GM12878 (cell line): Measurements from ENCODE around the gene FZD10. TPM values are rescaled to one million over a fixed set of nuclear protein-coding genes. Genes with fewer than 3 reads are reported as not detected.

Experiments used
- ATAC-seq: fragments of 200-7000 bp; cut with Tn5 transposase; 3 replicates; pipeline ENCODE4 v1.9.1; 2020; ENCODE audit warnings: mild to moderate bottlenecking, moderate library complexity
- BruUV-seq: library from RNA; stranded (reverse); fragments of 400-500 nt; replicated peaks from 2 replicates; lab custom pipeline; 2021; lab: Mats Ljungman, UMichigan
- CTCF ChIA-PET: fragments of 300-600 bp; sonication (Branson Sonifier 250); formaldehyde crosslinking; extraction: SDS; loops from one replicate; lab custom pipeline; 2021; ENCODE audit warnings: inconsistent platforms; lab: Yijun Ruan, JAX
- POLR2A ChIA-PET: fragments of 350-600 bp; formaldehyde crosslinking; extraction: SDS; loops from one replicate; lab custom pipeline; 2021; ENCODE audit warnings: inconsistent platforms; lab: Charles Lee
- RAD21 ChIA-PET: fragments of 300-600 bp; sonication (Branson Sonifier 250); formaldehyde crosslinking; loops from one replicate; lab custom pipeline; 2023; ENCODE audit warnings: antibody characterized with exemption; ENCODE audit not compliant: unreplicated experiment; lab: Charles Lee
- SMC1A ChIA-PET: fragments of 300-600 bp; sonication (Branson Sonifier 250); formaldehyde crosslinking; loops from one replicate; lab custom pipeline; 2023; ENCODE audit not compliant: unreplicated experiment, uncharacterized antibody; lab: Charles Lee
- DNase-seq: peaks from one replicate; pipeline ENCODE4 v3.0.0-alpha.2; 2011; ENCODE audit warnings: low read depth, low spot score
- FAIRE-seq: peaks from 3 replicates; lab custom pipeline; 2011; peaks lifted over from hg19 to GRCh38; lab: Jason Lieb, UNC
- H2AFZ ChIP-seq: 2 replicates; pipeline ENCODE4 v1.6.0; 2011; ENCODE audit warnings: low read depth, low read length, control low read depth; ENCODE audit not compliant: control insufficient read depth
- H3K27ac ChIP-seq: 2 replicates; pipeline ENCODE4 v1.5.1; 2011; ENCODE audit warnings: control low read depth; ENCODE audit not compliant: control insufficient read depth, insufficient read depth
- H3K27me3 ChIP-seq, 2 experiments: replicated peaks in 1 of 2; 2 replicates each; pipeline versions ENCODE4 v1.6.0 to v1.6.1; 2011; ENCODE audit warnings: low read length in 1 of 2; ENCODE audit not compliant: control insufficient read depth in 2 of 2, insufficient read depth in 2 of 2
- H3K36me3 ChIP-seq, 2 experiments: 2 replicates each; pipeline ENCODE4 v1.5.1; 2011; ENCODE audit warnings: low read length in 1 of 2; ENCODE audit not compliant: control insufficient read depth in 2 of 2, insufficient read depth in 2 of 2
- H3K4me1 ChIP-seq: 2 replicates; pipeline ENCODE4 v1.6.1; 2011; ENCODE audit warnings: mild to moderate bottlenecking, low read length, moderate library complexity, mixed read lengths; ENCODE audit not compliant: control insufficient read depth, insufficient read depth
- H3K4me2 ChIP-seq: 2 replicates; pipeline ENCODE4 v1.6.0; 2011; ENCODE audit warnings: control low read depth; ENCODE audit not compliant: control insufficient read depth, insufficient read depth
- H3K4me3 ChIP-seq: fragments of 200-600 bp; sonication (generic); 2 replicates; pipeline ENCODE4 v1.5.1; 2016
- H3K79me2 ChIP-seq: 2 replicates; pipeline ENCODE4 v1.6.0; 2011; ENCODE audit warnings: low read length; ENCODE audit not compliant: control insufficient read depth, insufficient read depth
- H3K9ac ChIP-seq: 2 replicates; pipeline ENCODE4 v1.8.0; 2011; ENCODE audit warnings: low read length, control low read depth, mixed read lengths; ENCODE audit not compliant: control insufficient read depth, insufficient read depth
- H3K9me3 ChIP-seq: replicated peaks from 3 replicates; pipeline ENCODE4 v1.5.1; 2011; ENCODE audit warnings: mild to moderate bottlenecking, low read length; ENCODE audit not compliant: control insufficient read depth, insufficient read depth
- H4K20me1 ChIP-seq: 2 replicates; pipeline ENCODE4 v1.6.0; 2011; ENCODE audit not compliant: control insufficient read depth, insufficient read depth
- BHLHE40 ChIP-seq, 2 experiments: fragments of 450-650 bp in 1 of 2; IDR thresholded peaks; 2 replicates each; pipeline ENCODE4 v1.6.1; 2011 to 2017; ENCODE audit warnings: low read depth in 2 of 2, borderline replicate concordance in 1 of 2, improper control_type of control experiment in 1 of 2, low read length in 1 of 2, mild to moderate bottlenecking in 1 of 2
- BMI1 ChIP-seq: fragments of 450-650 bp; IDR thresholded peaks from 2 replicates; pipeline ENCODE4 v1.6.1; 2016; ENCODE audit warnings: mild to moderate bottlenecking, moderate library complexity, borderline replicate concordance
- EED ChIP-seq: sonication (generic); IDR thresholded peaks from 2 replicates; pipeline ENCODE4 v1.6.1; 2016; ENCODE audit warnings: antibody characterized with exemption, low read depth
- ELK1 ChIP-seq: IDR thresholded peaks from 2 replicates; pipeline ENCODE4 v1.6.1; 2012; ENCODE audit warnings: low read depth, low read length, improper control_type of control experiment
- HDGF ChIP-seq: fragments of 450-650 bp; IDR thresholded peaks from 2 replicates; pipeline ENCODE4 v1.6.1; 2016; ENCODE audit warnings: antibody characterized with exemption
- PBX3 ChIP-seq: IDR thresholded peaks from 2 replicates; pipeline ENCODE4 v1.6.1; 2011; ENCODE audit warnings: mild to moderate bottlenecking, low read depth, low read length, moderate library complexity; ENCODE audit not compliant: insufficient replicate concordance
- POLR2A ChIP-seq: IDR thresholded peaks from 2 replicates; pipeline ENCODE4 v1.6.1; 2011; ENCODE audit warnings: low read depth, mild to moderate bottlenecking, low read length
- SREBF2 ChIP-seq: IDR thresholded peaks from 2 replicates; pipeline ENCODE4 v1.6.1; 2012; ENCODE audit warnings: mild to moderate bottlenecking, low read length
- STAT3 ChIP-seq: IDR thresholded peaks from 2 replicates; pipeline ENCODE4 v1.6.1; 2011; ENCODE audit warnings: low read depth, low read length, improper control_type of control experiment
- TBL1XR1 ChIP-seq: IDR thresholded peaks from 2 replicates; pipeline ENCODE4 v1.6.1; 2012; ENCODE audit warnings: low read depth, low read length, improper control_type of control experiment
- TCF12 ChIP-seq: IDR thresholded peaks from 2 replicates; pipeline ENCODE4 v1.6.1; 2011; ENCODE audit warnings: low read depth, mild to moderate bottlenecking, low read length
- TCF3 ChIP-seq: IDR thresholded peaks from 2 replicates; pipeline ENCODE4 v1.6.1; 2012; ENCODE audit warnings: low read depth, mild to moderate bottlenecking, low read length, borderline replicate concordance; ENCODE audit not compliant: insufficient read depth
- TCF7 ChIP-seq: IDR thresholded peaks from 2 replicates; pipeline ENCODE4 v1.6.1; 2014; ENCODE audit warnings: antibody characterized with exemption, borderline replicate concordance
- YY1 ChIP-seq: IDR thresholded peaks from 2 replicates; pipeline ENCODE4 v1.6.1; 2011; ENCODE audit warnings: low read depth, mild to moderate bottlenecking, low read length
- ZBTB40 ChIP-seq: fragments of 450-650 bp; IDR thresholded peaks from 2 replicates; pipeline ENCODE4 v1.6.1; 2016; ENCODE audit warnings: mild to moderate bottlenecking, moderate library complexity, borderline replicate concordance
- WGBS: methylation state at CpG from one replicate; pipeline ENCODE4 v1.1.6; 2016; ENCODE audit warnings: low lambda C conversion rate; ENCODE audit not compliant: insufficient replicate concordance, insufficient coverage; ENCODE audit errors: missing lambda C conversion rate; 5-methylcytosine and 5-hydroxymethylcytosine counted together
- in situ Hi-C: fragments of 300-500 bp; cut with MboI; formaldehyde crosslinking; loops from 9 replicates; pipeline ENCODE4 v1.14.3; 2018; ENCODE audit warnings: mixed read lengths
- intact Hi-C: fragments of 100-400 bp; cut with micrococcal nuclease; formaldehyde crosslinking; loops from one replicate; pipeline ENCODE4 v1.14.2; 2022; ENCODE audit not compliant: unreplicated experiment
- polyA plus RNA-seq, 11 experiments: library from polyadenylated mRNA; depleted of rRNA in 4 of 11; unstranded in 6 of 11; stranded (reverse) in 5 of 11; fragments of >200 nt; fragmentation: Nextera tagmentation in 4 of 11; fragmentation: Illumina TruSeq in 1 of 11; extraction: Ambion mirVana in 4 of 11; extraction: Trizol in 1 of 11; gene quantifications; 1 replicate in 1 of 11; 2 replicates in 10 of 11; pipeline versions ENCODE4 v1.2.1 to v1.2.3, GENCODE V29; 2011 to 2016; ENCODE audit warnings: inconsistent platforms in 2 of 11, missing spikeins in 2 of 11, low read depth in 1 of 11
- total RNA-seq, 4 experiments: library from RNA; depleted of rRNA in 3 of 4; stranded (reverse); fragments of >200 nt in 3 of 4; fragmentation: Illumina TruSeq in 1 of 4; extraction: Trizol in 1 of 4; gene quantifications; 2 replicates each; pipeline versions ENCODE4 v1.2.1 to v1.2.3, GENCODE V29; 2013 to 2021
- TF ChIP-seq, protein P1 (sequence below): fragments of 150-350 bp; IDR thresholded peaks from 2 replicates; pipeline ENCODE4 v1.6.1; 2014; ENCODE audit warnings: mild to moderate bottlenecking, low read depth, low read length

FZD10 gene
- total and polyA plus RNA-seq, 10 of the 15 experiments (the other 5 are each of a cell fraction or from before 2014, with no cell fraction given) = not detected

DNA sequence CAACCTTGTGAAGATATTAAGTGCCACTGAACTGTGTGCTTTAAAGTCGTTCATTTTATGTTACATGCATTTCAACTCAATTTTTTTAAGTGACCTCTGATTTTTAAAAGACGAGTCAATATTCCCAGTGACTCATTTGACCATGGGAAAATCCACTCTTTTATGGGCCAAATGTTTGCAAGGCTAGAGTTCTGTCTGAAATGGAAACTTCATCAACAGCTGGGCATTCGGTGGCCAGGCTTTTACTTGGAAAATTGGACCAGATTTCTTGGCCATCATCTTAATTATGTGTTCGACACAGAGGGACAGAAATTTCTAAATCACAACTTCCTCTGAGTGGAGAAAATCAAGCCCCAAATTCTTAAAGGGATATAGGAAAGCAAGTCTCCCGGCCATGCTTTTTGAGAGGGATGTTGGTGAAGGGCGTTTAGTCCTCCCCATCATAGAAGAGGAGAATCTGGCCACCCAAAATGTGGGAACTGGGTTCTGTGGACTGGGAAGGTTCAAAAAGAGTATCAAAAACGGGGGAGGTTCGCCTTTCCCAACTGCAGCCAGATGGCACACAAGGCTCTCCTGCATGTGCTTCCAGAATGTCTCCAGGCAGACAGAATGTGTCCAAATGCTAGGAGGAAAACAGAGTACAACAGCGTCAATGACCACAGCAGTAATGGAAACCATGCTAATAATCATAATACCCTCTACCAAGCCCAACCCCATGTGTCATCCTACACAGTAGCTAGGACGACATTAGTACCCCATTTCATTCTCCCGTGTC lies 40.9 kb upstream of the FZD10 start (continued):
- TF ChIP-seq ELK1 = no peak
- no peak for TF ChIP-seq TBL1XR1
- TF ChIP-seq YY1 = no peak
- TF ChIP-seq SREBF2 = no peak
- no peak for TF ChIP-seq POLR2A
- no peak for TF ChIP-seq PBX3

DNA sequence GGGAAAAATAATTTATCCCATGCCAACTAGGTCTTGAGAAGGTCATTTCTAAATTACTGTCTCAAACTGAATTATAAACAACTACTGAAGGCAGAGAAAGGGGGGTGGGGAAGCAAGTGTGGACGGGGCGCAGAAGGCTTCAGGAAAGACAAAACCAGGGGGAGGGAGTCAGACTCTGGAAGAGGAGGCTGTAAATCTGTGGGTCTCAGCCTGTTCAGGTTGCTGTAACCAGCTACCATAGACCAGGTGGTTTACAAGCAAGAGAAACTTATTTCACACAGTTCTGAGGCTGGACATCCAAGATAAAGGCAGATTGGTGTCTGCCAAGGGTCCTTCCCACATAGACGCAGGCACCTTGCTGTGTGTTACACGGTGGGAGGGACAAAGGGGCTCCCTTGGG lies 39.9 kb upstream of the FZD10 start:
- BruUV-seq = no TSS peak
- RAD21 ChIA-PET = no interaction called here
- no peak for TF ChIP-seq ZBTB40
- TF ChIP-seq EED = no peak
- no peak for TF ChIP-seq TCF3
- TF ChIP-seq, protein P1, sequence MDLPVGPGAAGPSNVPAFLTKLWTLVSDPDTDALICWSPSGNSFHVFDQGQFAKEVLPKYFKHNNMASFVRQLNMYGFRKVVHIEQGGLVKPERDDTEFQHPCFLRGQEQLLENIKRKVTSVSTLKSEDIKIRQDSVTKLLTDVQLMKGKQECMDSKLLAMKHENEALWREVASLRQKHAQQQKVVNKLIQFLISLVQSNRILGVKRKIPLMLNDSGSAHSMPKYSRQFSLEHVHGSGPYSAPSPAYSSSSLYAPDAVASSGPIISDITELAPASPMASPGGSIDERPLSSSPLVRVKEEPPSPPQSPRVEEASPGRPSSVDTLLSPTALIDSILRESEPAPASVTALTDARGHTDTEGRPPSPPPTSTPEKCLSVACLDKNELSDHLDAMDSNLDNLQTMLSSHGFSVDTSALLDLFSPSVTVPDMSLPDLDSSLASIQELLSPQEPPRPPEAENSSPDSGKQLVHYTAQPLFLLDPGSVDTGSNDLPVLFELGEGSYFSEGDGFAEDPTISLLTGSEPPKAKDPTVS = no peak
- TF ChIP-seq HDGF = no peak
- no peak for TF ChIP-seq TCF12
- TF ChIP-seq BMI1 = no peak
- TF ChIP-seq TCF7 = no peak
- TF ChIP-seq STAT3 = no peak
- TF ChIP-seq BHLHE40 (IDR thresholded peaks at IDR 0.05; ENCODE audit: borderline replicate concordance in 1 of 2, low read depth in 2 of 2, low read length in 1 of 2) = no peak

More for the DNA sequence above, 39.9 kb upstream of the FZD10 start:
- SMC1A ChIA-PET = no interaction called here
- Histone ChIP-seq H3K4me3 (no peak overlapping the region), H4K20me1 (no peaks in the 10 kb centered on the region), H3K27me3 (no peaks in the 10 kb centered on the region), H3K4me2 (no peak overlapping the region), H3K27ac (no peak overlapping the region), H3K4me1 (no peaks in the 10 kb centered on the region), H3K79me2 (no peaks in the 10 kb centered on the region), H3K36me3 (no peaks in the 10 kb centered on the region), H3K9ac (no peak overlapping the region), H2AFZ (no peak overlapping the region), H3K9me3 (no peaks in the 10 kb centered on the region; the same call in 2 of the 3 replicates)
- FAIRE-seq = no peak
- WGBS = 11% methylated on average over 4 of the region's 4 CpGs
- DNase-seq = no peak
- in situ Hi-C loops = no loop called here
- POLR2A ChIA-PET = no interaction called here
- intact Hi-C loops = no loop called here
- CTCF ChIA-PET = interaction anchor here (0.7 kb wide), 1 partner anchor 1112 kb away, joined by 3 read pairs; no protein-coding TSS in a partner anchor
- ATAC-seq = no peak
